ENCODE results near the gene PLXNC1.

DNA sequence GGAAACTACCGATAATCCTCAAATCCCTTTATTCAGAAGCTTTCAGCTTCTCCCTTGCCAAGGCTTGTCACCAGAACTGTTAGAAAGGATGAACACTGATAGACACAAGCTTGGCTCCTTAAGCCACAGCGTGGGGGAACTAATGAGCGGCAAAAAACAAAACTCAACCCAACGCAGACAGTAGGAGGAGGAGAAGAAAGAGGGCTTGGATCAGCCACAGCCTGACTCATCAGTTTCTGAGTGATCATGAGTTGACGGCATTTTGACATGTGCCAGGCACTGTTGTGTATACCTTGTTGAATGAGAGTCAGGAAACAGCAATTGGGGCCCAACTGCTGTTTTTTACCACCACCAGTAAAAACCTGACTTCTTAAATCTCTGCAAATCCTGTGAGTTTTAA is 23.7 kb downstream of the PLXNC1 start:
- TF ChIP-seq EZH2 (IDR thresholded peaks at IDR 0.05; ENCODE audit: low read depth, low read length, severe bottlenecking), result no peak
- TF ChIP-seq ZNF274 (IDR thresholded peaks at IDR 0.05; ENCODE audit: borderline replicate concordance, extremely low read depth, low read length), result no peak
- TF ChIP-seq POLR2AphosphoS5 (IDR thresholded peaks at IDR 0.05; ENCODE audit: low read depth, low read length), result no peak
- TF ChIP-seq CTCF (IDR thresholded peaks at IDR 0.05; ENCODE audit: control extremely low read depth in 1 of 3, insufficient read depth in 1 of 3, low read depth in 1 of 3, low read length in 3 of 3), result no peak
- TF ChIP-seq CHD2 (IDR thresholded peaks at IDR 0.05; ENCODE audit: low read length), result no peak
- TF ChIP-seq, protein P1, sequence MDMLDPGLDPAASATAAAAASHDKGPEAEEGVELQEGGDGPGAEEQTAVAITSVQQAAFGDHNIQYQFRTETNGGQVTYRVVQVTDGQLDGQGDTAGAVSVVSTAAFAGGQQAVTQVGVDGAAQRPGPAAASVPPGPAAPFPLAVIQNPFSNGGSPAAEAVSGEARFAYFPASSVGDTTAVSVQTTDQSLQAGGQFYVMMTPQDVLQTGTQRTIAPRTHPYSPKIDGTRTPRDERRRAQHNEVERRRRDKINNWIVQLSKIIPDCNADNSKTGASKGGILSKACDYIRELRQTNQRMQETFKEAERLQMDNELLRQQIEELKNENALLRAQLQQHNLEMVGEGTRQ (IDR thresholded peaks at IDR 0.05; ENCODE audit: low read length), result no peak
- no peak for TF ChIP-seq CREB1 (IDR thresholded peaks at IDR 0.05)
- no peak for TF ChIP-seq SP1 (IDR thresholded peaks at IDR 0.05; ENCODE audit: low read depth, low read length)
- TF ChIP-seq POLR2A (IDR thresholded peaks at IDR 0.05; ENCODE audit: control extremely low read depth in 1 of 2, low read depth in 2 of 2, low read length in 2 of 2), result no peak
- peak; percentile 52; the same call in 1 of the 2 replicates for TF ChIP-seq MAFK (IDR thresholded peaks at IDR 0.05; ENCODE audit: low read depth, low read length)
- TF ChIP-seq NRF1 (IDR thresholded peaks at IDR 0.05; ENCODE audit: low read depth, low read length), result no peak
